Measurements from ENCODE around the gene BUB3.

GRCh38 chr10:123180101-123181090 lies 26.2 kb downstream of the BUB3 start:
- TF ChIP-seq CTCF (IDR thresholded peaks at IDR 0.05; ENCODE audit: low read length) (no peak), EZH2 (IDR thresholded peaks at IDR 0.05; ENCODE audit: borderline replicate concordance, low read length) (no peak)
